Measurements from ENCODE around the gene HM13. TPM values are rescaled to one million over a fixed set of nuclear protein-coding genes. Genes with fewer than 3 reads are reported as not detected.

The HM13 gene
- total RNA-seq, 2 donors from 2014 or later = 71.6 to 76.7 TPM

- no peak for TF ChIP-seq CTCF (IDR thresholded peaks at IDR 0.05)
- no peak for ATAC-seq (ENCODE audit: insufficient number of reproducible peaks, low FRiP score, low read depth)
These were observed 83.2 kb downstream of the HM13 start for GRCh38 chr20:31597481-31597855.

DNA sequence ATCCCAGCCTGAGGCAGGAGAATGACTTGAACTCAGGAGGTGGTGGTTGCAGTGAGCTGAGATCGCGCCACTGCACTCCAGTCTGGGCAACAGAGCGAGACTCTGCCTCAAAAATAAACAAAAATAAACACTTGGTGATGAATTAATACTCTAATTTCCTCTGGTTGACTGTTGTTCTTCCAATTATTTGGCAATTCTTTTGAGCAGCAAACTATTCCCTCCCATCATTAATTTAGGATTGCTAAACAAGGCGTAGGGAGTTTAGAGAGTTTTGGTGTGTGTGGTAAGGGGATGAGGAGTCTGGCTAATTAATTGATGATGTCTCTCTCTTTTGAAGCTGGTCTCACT lies 88.2 kb downstream of the HM13 start:
- ATAC-seq (ENCODE audit: insufficient number of reproducible peaks, low FRiP score, low read depth) (no peak), DNase-seq (ENCODE audit: low spot score) (no peak)
- Histone ChIP-seq H3K27ac (peak overlapping the region in 1 of 2 donors; percentile 96), H3K9me3 (no peaks in the 10 kb centered on the region), H3K4me3 (no peak overlapping the region), H3K27me3 (replicated peaks; ENCODE audit: insufficient read depth) (no peaks in the 10 kb centered on the region), H3K4me1 (ENCODE audit: control insufficient read depth in 1 of 2, low read depth in 2 of 2) (peaks cover 0 to 14% of the 10 kb centered on the region in 2 donors), H3K36me3 (no peaks in the 10 kb centered on the region)
- TF ChIP-seq CTCF (IDR thresholded peaks at IDR 0.05) = no peak

More at GRCh38 chr20:31597481-31597855, 83.2 kb downstream of the HM13 start:
- Histone ChIP-seq H3K4me3 (no peak overlapping the region), H3K9me3 (no peaks in the 10 kb centered on the region), H3K36me3 (no peaks in the 10 kb centered on the region), H3K27me3 (replicated peaks; ENCODE audit: insufficient read depth) (no peaks in the 10 kb centered on the region), H3K27ac (peak overlapping the region in 1 of 2 donors; percentile 82), H3K4me1 (ENCODE audit: control insufficient read depth in 1 of 2, low read depth in 2 of 2) (peaks cover 10 to 17% of the 10 kb centered on the region in 2 donors)
- DNase-seq (ENCODE audit: low spot score) = no peak

DNA sequence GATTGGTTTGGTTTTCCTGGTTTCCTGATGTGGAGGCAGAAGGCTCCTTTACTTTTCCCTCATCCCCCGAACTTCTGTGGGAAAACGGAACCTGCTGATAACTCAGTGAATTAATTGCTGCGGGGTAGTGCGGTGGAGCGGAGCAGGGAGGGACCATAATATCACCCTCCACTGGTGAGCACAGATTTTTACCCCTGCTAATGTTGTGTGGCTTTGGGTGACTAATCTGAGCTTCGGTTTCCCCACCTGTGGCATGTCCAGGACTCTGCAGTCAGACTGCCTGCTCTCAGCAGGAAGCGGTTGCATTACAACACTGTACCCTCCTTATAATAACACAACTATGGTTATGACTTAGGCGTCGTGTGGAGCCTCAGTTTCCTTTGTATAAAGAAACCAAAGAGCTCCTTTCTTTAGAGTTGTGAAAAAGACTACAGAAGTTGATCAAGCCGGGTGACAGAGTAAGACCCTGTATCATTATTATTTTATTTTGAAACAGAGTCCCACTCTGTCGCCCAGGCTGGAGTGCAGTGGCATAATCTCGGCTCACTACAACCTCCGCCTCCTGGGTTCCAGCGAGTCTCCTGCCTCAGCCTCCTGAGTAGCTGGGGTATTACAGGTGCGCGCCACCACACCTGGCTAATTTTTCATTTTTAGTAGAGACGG lies 88.7 kb downstream of the HM13 start:
- no peak for TF ChIP-seq CTCF (IDR thresholded peaks at IDR 0.05)
- H3K4me1 ChIP-seq (ENCODE audit: control insufficient read depth in 1 of 2, low read depth in 2 of 2) = peaks cover 0 to 19% of the 10 kb centered on the region in 2 donors
- H3K27ac ChIP-seq = peak overlapping the region in 1 of 2 donors; percentile 96

GRCh38 chr20:31603822-31604566 lies 89.8 kb downstream of the HM13 start:
- H3K36me3 ChIP-seq = no peaks in the 10 kb centered on the region
- no peaks in the 10 kb centered on the region for H3K27me3 ChIP-seq (replicated peaks; ENCODE audit: insufficient read depth)
- H3K9me3 ChIP-seq = no peaks in the 10 kb centered on the region
- peak overlapping the region; percentile 95 to 96 for H3K27ac ChIP-seq
- peak; percentile 69 for ATAC-seq (ENCODE audit: insufficient number of reproducible peaks, low FRiP score, low read depth)
- peaks cover 2 to 30% of the 10 kb centered on the region in 2 donors for H3K4me1 ChIP-seq (ENCODE audit: control insufficient read depth in 1 of 2, low read depth in 2 of 2)
- DNase-seq (ENCODE audit: low spot score) = peak; percentile 97
- H3K4me3 ChIP-seq = peak overlapping the region; percentile 95
- TF ChIP-seq CTCF (IDR thresholded peaks at IDR 0.05) = no peak

More for the DNA sequence above, 88.7 kb downstream of the HM13 start:
- Histone ChIP-seq H3K36me3 (no peaks in the 10 kb centered on the region), H3K9me3 (no peaks in the 10 kb centered on the region), H3K4me3 (no peak overlapping the region), H3K27me3 (replicated peaks; ENCODE audit: insufficient read depth) (no peaks in the 10 kb centered on the region)
- ATAC-seq (ENCODE audit: insufficient number of reproducible peaks, low FRiP score, low read depth) (no peak), DNase-seq (ENCODE audit: low spot score) (no peak)

GRCh38 chr20:31604567-31605030 lies 90.4 kb downstream of the HM13 start:
- Histone ChIP-seq H3K36me3 (no peaks in the 10 kb centered on the region), H3K4me3 (peak overlapping the region; percentile 95), H3K27ac (peak overlapping the region; percentile 95 to 96), H3K9me3 (no peaks in the 10 kb centered on the region), H3K27me3 (replicated peaks; ENCODE audit: insufficient read depth) (no peaks in the 10 kb centered on the region), H3K4me1 (ENCODE audit: control insufficient read depth in 1 of 2, low read depth in 2 of 2) (peaks cover 2 to 34% of the 10 kb centered on the region in 2 donors)
- no peak for DNase-seq (ENCODE audit: low spot score)
- ATAC-seq (ENCODE audit: insufficient number of reproducible peaks, low FRiP score, low read depth) = no peak
- no peak for TF ChIP-seq CTCF (IDR thresholded peaks at IDR 0.05)

Measured in thoracic aorta (tissue), 2 donors.